CD4-positive, alpha-beta T cell treated with Interleukin-6 at 100 ng/mL for 8 hours (primary cell): ENCODE results near the gene BDP1.
A peak's percentile ranks its signal among the peaks of the same experiment; 100 is the strongest.
"Not testable (repeated sequence)": the region's sequence is repeated elsewhere in the genome, so short reads cannot be mapped to it uniquely, and the experiment has no call there.

Experiments
- DNase-seq: peaks from one replicate; pipeline ENCODE4 v3.0.0-alpha.2; 2020; ENCODE audit warnings: mixed read lengths, low spot score

BDP1 gene

DNA sequence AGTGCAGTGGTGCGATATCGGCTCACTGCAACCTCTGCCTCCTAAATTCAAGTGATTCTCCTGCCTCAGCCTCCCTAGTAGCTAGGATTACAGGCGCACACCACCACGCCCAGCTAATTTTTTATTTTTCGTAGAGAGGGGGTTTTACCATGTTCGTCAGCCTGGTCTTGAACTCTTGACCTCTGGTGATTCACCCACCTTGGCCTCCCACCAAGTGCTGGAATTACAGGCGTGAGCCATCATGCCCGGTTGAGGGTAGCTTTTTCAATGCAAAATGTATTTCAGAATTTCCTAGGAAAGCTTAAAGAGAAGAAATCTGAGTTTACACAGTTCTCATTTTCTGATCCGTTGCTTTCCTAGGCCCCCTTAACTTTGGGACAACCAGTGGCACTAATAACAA lies 15.7 kb downstream of the BDP1 start:
- no peak for DNase-seq

DNA sequence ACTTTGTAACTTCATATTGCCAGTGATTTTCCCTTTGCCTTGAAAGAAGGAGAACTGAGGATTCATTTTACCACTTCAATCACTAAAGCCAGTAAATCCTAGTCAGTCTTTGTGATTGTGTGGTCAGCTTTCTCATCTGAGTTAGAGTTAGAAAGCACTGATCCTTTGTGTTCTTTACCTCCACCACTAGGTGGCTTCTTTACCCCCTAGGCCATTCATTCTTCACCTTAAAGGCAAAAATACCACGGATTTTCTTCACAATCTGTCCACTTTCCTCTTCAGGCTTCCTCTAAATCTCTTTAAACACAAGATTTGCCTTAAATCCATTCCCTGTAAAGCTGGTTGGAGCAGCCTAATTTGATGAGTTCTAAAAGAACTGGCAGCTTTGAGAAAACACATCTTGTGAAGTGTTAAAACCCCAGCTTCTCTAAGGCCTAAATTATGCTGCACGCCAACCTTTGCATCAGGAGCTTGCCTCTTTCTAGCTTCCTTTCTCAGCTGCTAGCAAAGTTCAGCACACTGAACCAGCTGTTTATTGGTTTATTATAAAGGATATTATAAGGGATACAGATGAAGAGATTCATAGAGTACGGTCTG lies 20.4 kb downstream of the BDP1 start:
- no peak for DNase-seq

DNA sequence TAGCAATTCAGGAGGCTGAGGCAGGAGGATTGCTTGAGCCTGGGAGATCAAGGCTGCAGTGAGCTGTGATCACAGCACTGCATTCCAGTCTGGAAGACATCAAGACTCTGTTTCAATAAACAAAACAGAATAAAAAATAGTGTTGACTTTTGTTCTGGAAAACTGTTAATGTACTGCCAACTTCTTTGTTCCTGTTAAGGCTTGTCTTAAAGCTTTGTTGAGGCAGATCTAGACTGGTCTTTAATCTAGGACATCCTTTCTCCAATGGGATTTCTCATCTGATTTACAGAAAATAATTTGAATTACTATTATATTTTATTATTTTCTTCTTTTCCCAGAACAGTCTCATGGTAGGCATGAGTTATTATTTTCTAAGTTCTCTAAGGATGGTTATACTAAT lies 26.0 kb downstream of the BDP1 start:
- no peak for DNase-seq

DNA sequence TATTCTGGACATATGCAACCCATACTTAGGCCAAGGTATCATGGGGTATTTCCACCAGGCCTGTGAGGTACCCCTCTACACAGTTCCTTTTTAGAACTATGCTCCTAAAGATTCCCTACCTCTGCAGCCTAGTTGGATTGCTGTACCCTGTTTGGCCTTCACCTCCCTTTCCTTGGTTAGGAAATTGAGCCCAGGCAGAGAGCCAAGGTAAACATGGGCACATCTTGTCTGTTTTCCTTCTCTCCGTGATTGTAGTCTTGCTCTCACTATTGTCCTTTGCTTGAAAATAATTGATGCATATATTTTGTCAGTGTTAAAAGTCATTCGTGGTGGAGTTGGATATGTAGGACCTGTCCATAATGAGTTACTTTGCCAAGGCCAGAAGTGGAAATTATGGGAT lies 26.7 kb downstream of the BDP1 start:
- no peak for DNase-seq

DNA sequence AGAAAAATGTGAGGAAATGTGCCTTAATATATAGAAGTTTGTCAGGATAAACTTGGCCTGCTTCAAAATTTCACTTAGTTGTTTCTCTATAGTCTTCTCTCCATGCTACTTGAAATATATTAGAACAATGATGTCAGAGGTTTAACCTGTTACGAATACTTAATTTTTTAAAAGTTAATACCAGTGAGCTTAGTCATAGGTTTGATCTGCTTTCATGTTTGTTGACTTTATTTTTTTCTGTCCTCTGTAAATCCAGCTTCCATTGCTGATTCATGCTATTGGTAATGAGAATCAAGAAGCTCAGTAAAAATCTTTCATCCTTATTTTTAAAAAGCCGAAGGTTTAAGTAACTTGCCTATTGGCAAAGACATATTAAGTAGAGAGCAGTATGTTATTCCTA lies 27.9 kb downstream of the BDP1 start:
- DNase-seq, result no peak

DNA sequence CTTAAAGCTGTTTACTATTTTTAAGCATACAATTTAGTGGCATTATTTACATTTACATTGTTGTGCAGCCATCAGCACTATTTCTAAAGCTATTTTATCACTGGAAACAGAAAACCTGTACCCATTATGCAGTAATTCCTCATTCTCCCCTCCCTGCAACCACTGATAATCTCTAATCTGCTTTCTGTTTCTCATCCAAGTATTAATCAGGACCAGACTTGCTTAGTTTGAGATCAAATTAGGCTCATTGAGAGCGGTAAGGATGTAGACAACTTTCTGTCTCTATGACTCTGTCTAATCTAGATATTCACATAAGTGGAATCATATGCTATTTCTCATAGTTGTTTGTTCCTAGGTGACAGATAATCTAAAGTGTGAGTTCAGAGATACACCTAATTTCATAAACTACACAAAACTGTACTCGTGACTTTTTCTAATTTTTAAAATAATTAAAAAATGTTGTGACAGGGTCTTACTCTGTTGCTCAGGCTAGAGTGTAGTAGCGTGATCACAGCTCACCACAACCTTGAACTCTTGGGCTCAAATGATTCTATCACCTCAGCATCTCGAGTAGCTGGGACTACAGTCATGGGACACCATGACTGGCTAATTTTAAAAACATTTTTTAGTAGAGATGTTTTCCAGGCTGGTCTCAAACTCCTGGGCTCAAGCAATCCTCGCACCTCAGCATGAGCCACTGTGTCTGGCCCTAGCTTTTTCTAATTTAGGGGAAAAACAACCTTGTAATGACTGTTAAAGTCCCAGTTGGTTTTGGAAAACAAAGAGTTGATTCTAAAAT lies 37.6 kb downstream of the BDP1 start:
- DNase-seq, result no peak

DNA sequence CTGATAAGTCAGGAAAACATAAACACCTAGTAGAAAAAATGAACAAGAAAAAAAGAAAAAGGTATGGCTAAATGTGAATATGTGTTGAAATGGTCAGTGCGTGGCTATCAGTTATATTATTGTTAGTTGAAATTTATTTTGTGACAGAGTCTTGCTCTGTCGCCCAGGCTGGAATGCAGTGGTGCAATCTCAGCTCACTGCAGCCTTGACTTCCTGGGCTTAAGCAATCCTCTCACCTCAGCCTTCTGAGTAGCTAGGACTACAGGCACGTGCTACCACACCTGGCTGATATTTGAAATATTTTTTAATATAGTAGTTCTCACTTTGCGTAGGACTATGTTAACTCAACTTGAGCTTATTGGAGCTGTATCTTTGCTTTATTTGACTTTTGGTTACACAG lies 38.8 kb downstream of the BDP1 start:
- not testable (repeated sequence) for DNase-seq

DNA sequence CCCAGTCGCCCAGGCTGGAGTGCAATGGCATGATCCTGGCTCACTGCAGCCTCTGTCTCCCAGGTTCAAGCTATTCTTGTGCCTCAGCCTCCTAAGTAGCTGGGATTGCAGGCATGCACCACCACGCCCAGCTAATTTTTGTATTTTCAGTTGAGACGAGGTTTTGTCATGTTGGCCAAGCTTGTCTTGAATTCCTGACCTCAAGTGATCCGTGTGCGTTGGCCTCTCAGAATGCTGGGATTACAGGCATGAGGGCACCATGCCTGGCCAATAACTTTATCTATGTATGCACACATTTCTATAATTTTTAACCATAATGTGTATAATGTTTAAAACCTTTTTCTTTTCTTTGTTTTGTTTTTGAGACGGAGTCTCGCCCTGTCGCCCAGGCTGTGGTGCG lies 43.3 kb downstream of the BDP1 start:
- not testable (repeated sequence) for DNase-seq

DNA sequence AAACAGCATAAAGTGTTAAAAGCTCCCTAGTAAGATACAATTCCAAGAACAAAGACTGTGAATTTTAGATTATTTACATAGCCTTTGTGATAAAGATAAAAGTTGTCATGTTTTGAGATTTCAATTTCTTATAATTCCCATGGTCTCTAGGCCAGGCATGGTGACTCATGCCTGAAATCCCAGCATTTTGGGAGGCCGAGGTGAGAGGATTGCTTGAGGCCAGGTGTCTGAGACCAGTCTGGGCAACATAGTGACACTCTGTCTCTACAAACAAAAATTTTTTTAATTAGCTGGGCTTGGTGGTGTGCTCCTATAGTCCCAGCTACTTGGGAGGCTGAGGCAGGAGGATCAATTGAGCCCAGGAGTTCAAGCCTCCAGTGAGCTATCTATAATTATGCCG lies 48.1 kb downstream of the BDP1 start:
- no peak for DNase-seq

DNA sequence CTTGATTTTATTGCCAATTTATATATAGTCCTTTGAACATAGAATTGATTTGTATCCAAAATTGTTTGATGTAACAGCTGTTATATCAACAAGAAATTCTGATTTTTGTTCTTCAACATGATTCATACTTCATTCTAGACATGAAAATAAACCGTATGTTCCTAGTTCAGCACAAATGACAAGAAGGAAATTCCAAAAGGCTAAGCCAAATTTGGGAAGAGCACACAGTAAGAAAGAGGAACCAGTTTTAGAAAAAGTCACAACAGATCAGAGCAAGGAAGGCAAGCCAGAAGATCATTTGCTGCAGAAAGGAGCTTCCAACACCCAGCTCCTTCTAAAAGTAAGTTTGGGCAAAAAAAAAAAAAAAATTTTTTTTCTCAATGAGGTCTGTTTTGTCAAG lies 66.7 kb downstream of the BDP1 start:
- DNase-seq, result no peak

DNA sequence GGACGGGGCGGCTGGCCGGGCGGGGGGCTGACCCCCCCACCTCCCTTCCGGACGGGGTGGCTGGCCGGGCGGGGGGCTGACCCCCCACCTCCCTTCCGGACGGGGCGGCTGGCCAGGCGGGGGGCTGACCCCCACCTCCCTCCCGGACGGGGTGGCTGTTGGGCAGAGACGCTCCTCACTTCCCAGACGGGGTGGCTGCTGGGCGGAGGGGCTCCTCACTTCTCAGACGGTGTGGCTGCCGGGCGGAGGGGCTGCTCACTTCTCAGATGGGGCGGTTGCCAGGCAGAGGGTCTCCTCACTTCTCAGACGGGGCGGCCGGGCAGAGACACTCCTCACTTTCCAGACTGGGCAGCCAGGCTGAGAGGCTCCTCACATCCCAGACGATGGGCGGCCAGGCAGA lies 70.2 kb downstream of the BDP1 start:
- DNase-seq, result not testable (repeated sequence)

DNA sequence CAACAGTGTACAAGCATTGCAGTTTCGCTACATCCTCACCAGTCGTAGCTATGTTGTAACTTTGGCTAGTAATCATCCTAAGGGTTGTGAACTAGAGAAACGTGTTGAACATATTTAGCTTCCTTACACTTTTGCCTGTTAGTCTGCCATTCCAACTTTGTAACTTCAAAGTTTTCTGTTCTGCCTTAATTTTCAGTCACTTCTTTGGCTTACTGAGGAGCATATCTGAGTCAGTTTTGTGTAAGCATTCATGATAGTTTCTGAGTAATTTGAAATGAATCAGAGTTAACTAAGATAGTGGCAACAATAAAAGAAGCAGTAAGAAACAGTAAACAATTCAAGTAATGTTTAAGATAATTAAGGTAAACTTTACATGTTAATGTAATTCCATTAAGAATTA lies 72.8 kb downstream of the BDP1 start:
- no peak for DNase-seq

DNA sequence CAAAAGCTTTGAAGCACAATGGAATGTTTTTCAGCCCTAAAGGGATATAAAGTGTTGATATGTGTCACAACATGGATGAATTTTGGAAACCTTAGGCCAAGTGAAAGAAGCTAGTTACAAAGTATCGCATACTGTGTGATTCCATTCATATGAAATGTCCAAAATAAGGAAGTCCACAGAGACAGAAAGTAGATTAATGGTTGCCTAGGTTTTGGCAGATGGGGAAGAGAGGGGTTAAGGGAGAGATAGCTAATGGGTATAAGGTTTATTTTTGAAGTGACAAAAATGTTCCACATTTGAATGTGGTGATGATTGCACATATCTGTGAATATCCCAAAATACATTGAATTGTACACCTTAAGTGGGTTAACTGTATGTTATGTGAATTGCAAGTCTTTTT lies 74.2 kb downstream of the BDP1 start:
- no peak for DNase-seq

DNA sequence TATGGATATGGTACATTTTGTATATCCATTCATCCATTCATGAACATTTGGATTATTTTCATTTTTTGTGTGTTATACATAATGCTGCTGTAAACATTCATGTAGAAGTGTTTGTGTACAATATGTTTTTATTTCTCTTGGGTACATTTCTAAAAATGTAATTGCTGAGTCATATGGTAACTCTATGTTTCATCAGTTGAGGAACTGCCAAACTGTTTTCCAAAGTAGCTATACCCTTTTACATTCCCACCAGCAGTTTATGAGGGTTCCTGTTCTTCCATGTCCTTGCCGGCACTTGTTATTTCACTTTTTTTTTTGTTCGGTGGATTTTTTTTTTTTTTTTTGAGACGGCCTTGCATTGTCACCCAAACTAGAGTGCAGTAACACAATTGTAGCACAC lies 77.7 kb downstream of the BDP1 start:
- no peak for DNase-seq

DNA sequence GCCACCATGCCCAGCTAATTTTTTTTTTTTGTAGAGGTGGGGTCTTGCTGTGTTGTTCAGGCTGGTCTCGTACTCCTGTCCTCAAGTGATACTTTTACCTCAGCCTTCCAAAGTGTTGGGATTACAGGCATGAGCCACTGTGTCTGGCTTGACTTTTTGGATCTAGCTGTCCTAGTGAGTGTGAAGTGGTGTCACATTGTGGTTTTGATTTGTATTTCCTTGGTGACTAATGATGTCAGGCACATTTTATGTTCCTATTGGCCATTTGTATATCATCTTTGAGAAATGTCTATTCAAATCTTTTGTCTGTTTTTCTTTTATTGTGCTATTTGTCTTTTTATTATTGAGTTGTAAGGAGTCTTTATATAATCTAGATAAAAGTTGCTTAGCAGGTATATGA lies 78.2 kb downstream of the BDP1 start:
- peak; percentile 18 for DNase-seq

DNA sequence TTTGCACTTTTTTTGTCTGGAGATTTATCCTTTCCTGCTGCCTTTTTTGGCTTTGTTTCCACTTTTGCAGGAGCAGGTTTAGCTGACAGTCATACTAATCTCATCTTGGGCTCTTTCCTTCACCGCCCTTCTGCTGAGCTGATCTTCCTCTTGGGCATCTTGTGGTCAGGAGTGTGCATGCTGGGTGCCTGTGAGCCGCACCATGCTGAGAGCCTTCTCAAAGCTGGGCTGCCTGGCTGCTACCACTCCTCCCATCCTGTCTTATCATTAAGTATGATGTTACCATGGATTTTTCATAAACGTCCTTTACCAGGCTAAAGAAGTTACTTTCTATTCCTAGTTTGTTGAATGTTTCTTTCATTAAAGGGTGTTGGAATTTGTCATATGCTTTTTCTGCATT lies 82.2 kb downstream of the BDP1 start:
- no peak for DNase-seq

DNA sequence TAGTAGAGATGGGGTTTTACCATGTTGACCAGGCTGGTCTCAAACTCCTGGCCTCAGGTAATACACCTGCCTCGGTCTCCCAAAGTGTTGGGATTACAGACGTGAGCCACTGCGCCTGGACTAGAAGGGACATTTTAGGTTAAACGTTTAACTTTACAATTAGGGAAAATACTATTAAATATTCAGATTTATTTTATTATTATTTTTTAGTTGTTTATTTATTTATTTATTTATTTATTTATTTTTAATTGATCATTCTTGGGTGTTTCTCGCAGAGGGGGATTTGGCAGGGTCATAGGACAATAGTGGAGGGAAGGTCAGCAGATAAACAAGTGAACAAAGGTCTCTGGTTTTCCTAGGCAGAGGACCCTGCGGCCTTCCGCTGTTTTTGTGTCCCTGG lies 95.4 kb downstream of the BDP1 start:
- not testable (repeated sequence) for DNase-seq

DNA sequence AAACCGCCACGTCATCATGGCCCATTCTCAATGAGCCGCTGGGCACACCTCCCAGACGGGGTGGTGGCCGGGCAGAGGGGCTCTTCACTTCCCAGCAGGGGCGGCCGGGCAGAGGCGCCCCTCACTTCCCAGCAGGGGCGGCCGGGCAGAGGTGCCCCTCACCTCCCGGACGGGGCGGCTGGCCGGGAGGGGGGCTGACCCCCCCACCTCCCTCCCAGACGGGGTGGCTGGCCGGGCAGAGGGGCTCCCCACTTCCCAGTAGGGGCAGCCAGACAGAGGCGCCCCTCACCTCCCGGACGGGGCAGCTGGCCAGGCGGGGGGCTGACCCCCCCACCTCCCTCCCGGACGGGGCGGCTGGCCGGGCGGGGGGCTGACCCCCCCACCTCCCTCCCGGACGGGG lies 96.1 kb downstream of the BDP1 start:
- DNase-seq, result not testable (repeated sequence)

DNA sequence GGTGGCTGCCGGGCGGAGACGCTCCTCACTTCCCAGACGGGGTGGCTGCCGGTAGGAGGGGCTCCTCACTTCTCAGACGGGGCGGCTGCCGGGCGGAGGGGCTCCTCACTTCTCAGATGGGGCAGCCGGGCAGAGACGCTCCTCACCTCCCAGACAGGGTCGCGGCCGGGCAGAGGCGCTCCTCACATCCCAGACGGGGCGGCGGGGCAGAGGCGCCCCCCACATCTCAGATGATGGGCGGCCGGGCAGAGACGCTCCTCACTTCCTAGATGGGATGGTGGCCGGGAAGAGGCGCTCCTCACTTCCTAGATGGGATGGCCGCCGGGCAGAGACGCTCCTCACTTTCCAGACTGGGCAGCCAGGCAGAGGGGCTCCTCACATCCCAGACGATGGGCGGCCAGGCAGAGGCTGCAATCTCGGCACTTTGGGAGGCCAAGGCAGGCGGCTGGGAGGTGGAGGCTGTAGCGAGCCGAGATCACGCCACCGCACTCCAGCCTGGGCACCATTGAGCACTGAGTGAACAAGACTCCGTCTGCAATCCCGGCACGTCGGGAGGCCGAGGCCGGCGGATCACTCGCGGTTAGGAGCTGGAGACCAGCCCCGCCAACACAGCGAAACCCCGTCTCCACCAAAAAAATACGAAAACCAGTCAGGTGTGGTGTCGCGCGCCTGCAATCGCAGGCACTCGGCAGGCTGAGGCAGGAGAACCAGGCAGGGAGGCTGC lies 96.7 kb downstream of the BDP1 start:
- DNase-seq, result not testable (repeated sequence)

DNA sequence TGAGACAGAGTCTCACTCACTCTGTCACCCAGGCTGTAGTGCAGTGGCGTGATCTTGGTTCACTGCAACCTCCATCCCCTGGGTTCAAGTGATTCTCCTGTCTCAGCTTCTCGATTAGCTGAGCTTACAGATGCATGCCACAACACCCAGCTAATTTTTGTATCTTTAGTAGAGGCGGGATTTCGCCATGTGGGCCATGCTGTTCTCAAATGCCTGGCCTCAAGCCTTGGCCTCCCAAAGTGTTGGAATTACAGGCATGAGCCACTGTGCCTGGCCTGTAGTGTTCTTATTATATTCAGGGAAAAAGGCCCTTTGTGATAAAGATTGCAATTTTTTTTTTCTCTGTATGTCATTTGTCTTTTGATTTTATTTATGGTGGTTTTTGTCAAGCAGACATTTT lies 107.7 kb downstream of the BDP1 start:
- no peak for DNase-seq

DNA sequence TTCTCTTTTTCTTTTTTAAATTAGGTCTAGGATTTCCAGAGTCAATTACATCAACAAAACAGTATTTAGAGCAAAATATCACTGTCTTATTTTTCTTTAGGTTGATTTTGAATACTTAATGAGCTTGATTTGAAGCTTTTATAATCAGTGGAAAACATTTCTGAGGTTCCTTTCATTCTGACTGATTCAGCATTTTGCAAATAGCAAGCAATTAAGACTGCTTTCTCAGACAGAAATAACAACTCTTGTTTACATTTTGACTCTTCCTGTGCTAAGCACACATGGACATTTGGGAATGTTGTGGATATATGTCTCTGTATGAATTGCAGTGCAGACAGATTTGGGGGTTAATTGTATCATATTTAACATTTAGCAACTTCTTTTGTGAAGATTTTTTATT lies 109.4 kb downstream of the BDP1 start:
- DNase-seq, result no peak

DNA sequence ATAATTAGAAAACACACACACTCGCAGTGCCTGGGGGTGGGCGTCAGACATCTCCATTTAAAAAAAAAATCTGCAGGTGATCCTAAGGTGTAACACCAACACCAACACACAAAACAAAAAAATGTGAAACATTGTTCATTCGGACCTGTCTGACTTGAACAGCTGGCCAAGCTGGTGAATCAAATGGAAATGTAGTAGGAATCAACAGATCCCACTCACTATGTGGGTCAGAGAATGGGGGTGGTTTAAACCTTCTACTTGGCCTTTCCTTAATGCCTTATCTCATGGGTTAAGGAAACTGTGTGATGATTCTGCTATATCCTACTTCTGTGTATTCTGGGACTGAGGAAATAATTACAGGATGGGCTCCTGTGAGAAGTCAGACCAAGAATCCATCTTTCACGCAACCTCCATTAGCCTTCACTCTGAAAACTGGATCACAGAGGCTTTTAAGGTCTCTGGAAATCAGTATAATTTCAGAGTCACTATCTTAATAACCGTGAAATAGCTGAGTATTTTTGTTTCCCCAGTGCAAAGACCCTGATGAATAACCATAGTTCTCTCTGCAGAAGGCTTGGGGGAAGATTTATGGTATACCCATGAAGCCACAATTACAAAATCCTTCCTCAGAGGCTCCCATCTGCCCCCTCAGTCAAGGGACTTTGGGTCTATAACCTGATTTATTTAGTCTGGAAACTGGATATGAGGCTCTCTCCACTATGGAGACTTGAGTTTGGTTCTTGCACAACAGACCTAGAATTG lies 114.5 kb downstream of the BDP1 start:
- no peak for DNase-seq

DNA sequence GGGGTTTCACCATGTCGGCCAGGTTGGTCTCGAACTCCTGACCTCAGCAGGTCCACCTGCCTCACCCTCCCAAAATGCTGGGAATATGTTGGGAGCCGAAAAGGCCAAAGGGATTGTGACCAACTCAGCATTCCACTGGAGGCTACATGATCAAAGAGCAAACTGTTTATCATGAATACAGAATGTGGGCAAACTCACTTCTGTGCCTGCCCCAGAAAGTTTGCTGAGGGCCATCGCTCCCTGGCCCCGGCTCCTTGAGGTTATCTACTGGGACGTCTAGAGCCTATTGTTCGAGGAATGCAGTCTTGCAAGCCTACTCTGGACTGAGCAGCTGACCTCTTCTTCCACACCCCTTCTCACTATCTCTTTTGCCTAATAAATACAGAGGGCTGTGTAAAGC lies 116.4 kb downstream of the BDP1 start:
- DNase-seq, result not testable (repeated sequence)
